ENCODE measurements around the gene ANO9.
A peak's percentile ranks its signal among the peaks of the same experiment; 100 is the strongest.

Gene ANO9

DNA sequence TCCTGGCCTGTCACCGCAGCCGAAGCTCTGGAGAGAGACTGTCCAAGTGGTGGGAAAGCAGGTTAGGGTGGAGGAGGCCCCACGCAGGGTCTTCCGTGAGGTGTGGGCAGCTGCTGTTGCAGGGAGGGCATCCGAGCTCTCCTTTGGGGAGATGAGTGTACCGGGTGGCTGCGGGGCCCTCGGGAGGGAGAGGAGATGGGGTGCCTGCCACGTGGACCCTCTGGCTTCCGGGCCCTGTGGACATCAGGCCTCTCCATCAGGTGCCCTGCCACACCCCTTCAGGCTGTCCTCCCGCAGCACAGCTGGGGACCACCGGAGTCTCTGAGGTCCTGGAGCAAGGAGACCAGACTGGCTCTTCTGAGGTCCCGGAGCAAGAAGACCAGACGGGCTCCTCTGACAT, 9.9 kb upstream of the ANO9 start:
- no peaks in the 10 kb centered on the region for H3K9me3 ChIP-seq
- TF ChIP-seq, protein P1, sequence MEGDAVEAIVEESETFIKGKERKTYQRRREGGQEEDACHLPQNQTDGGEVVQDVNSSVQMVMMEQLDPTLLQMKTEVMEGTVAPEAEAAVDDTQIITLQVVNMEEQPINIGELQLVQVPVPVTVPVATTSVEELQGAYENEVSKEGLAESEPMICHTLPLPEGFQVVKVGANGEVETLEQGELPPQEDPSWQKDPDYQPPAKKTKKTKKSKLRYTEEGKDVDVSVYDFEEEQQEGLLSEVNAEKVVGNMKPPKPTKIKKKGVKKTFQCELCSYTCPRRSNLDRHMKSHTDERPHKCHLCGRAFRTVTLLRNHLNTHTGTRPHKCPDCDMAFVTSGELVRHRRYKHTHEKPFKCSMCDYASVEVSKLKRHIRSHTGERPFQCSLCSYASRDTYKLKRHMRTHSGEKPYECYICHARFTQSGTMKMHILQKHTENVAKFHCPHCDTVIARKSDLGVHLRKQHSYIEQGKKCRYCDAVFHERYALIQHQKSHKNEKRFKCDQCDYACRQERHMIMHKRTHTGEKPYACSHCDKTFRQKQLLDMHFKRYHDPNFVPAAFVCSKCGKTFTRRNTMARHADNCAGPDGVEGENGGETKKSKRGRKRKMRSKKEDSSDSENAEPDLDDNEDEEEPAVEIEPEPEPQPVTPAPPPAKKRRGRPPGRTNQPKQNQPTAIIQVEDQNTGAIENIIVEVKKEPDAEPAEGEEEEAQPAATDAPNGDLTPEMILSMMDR (IDR thresholded peaks at IDR 0.05): no peak
- peaks cover 15% of the 10 kb centered on the region for H3K36me3 ChIP-seq
- H3K27ac ChIP-seq: no peak overlapping the region
- peaks cover 28 to 34% of the 10 kb centered on the region in 2 experiments for H3K4me1 ChIP-seq (ENCODE audit: control insufficient read depth in 1 of 2, insufficient read depth in 1 of 2, low read depth in 1 of 2, low read length in 1 of 2)
- H3K27me3 ChIP-seq: peaks cover 17% of the 10 kb centered on the region
- no peak overlapping the region for H3K4me3 ChIP-seq (ENCODE audit: low read depth in 1 of 2, low read length in 1 of 2)

DNA sequence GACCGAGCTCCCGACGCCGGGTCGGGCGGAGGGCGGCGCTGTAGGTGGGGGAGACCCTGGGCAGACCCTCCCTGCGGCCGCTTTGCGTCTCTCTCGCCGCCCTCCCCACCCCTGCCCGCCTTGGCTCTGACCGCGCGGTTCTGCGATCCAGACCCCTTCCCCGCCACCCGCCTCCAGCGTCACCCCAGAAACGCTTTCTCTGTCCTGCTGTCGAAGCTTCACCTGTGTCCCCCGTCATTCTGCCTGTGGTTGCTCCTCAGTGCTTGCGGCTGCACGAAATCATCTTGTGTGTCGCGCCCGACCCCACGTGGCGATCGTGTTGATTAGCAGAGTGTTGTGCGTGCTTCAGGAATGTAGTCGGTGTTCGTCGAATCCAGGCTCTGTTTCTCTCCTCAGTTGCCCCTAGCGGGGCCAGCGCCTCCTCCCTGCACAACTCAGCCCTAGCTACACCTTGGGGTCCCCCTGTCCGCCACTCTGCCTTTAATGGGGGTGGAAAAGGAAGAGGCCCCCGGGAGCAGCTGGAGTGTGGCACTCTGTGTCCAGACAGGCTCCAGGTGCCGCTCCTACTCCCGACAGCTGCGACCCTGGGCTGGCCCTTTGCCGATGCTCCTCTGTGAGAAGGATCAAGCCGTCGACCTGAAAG, 9.1 kb upstream of the ANO9 start:
- H3K27me3 ChIP-seq: peaks cover 25% of the 10 kb centered on the region
- no peak overlapping the region for H3K27ac ChIP-seq
- H3K36me3 ChIP-seq: peaks cover 15% of the 10 kb centered on the region
- peak overlapping the region; percentile 93 to 97 for H3K4me3 ChIP-seq (ENCODE audit: low read depth in 1 of 2, low read length in 1 of 2)
- peaks cover 28 to 34% of the 10 kb centered on the region in 2 experiments for H3K4me1 ChIP-seq (ENCODE audit: control insufficient read depth in 1 of 2, insufficient read depth in 1 of 2, low read depth in 1 of 2, low read length in 1 of 2)
- TF ChIP-seq, protein P1 (IDR thresholded peaks at IDR 0.05): no peak
- no peaks in the 10 kb centered on the region for H3K9me3 ChIP-seq

DNA sequence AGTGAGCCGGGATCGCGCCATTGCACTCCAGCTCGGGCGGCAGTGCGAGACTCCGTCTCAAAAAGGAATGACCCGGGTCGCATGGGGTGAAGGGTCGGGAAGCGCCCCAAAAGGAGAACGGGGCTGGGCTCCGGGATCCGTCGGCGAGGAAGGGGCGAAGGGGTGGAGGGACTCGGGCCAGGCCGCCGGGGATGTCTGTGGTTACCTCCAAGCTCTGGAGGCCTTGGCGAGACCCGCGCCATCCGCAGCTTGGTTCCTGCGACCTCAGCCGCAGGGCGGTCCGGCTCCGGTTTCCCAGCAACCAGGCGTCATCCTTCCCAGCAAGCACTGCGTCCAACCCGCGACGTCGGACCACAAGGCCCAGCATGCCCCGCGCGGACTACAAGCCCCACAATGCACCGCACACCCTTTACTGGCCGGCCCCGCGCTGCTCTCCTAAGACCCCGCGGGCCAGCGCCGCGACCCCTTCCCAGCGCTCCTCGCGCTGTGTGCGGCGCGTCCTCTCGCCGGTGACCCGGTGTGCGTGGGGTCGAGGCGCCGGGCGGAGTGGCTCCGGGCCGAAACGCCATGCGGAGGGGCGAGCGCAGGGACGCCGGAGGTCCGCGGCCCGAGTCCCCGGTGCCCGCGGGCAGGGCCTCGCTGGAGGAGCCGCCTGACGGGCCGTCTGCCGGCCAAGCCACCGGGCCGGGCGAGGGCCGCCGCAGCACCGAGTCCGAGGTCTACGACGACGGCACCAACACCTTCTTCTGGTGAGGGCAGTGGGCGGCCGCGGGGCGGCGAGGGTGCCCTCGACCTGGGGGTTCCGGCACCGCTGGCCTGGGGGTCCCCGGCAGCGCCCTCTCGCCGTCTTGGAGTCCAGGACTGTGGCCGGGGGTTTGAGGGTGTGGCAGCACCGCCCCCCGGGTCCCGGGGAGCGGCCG, 8.3 kb upstream of the ANO9 start, which contains the start of gene PTDSS2:
TSS of gene PTDSS2 (plus strand) at position 391 of the 920 bp plus-strand sequence. CDS start at position 568, 177 bp downstream.
- Histone ChIP-seq H3K36me3 (peaks cover 15% of the 10 kb centered on the region), H3K4me3 (ENCODE audit: low read depth in 1 of 2, low read length in 1 of 2) (peak within 1 kb of the TSS; percentile 93 to 97), H3K4me1 (ENCODE audit: control insufficient read depth in 1 of 2, insufficient read depth in 1 of 2, low read depth in 1 of 2, low read length in 1 of 2) (peaks cover 28 to 34% of the 10 kb centered on the region in 2 experiments), H3K27me3 (peaks cover 32% of the 10 kb centered on the region), H3K27ac (peak within 1 kb of the TSS; percentile 82), H3K9me3 (no peaks in the 10 kb centered on the region)
- TF ChIP-seq, protein P1 (IDR thresholded peaks at IDR 0.05): peak; percentile 27

DNA sequence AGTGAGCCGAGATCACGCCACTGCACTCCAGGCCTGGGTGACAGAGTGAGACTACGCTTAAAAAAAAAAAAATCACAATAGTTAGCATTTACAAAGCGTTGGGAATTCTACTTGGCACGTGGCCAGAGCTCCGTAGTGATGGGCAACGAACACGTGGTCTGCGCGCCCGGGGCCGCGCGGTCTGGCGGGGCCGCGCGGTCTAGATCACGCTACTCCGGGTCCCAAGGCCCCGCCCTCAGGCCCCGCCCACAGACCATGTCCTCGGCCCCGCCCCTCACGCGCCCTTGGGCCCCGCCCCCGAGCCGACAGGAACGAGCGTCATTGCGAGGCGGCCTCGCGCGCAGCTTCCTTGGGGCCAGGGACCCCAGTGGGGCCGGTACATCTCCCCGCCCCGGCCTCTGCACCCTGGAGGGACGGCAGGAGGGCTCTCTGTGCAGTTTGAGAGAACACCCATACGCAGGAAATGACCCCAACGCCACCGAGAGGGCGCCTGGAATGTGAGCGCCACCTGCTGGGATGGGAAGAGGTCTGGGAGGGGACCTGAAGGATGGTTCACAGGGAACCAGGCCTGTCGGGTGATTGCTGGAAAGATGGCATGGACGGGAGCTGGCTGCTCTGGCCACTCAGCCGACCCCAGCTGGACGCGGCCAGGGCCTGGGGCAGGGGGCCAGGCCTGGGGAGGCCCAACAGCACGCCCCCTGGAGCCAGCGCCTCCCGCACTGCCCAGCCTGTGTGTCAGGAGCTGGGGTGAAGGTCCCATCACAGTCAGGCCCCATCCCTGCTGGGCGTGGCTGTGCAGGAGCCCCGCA, 6.3 kb upstream of the ANO9 start:
- H3K9me3 ChIP-seq: no peaks in the 10 kb centered on the region
- TF ChIP-seq, protein P1 (IDR thresholded peaks at IDR 0.05): peak; percentile 76
- peak overlapping the region; percentile 90 for H3K27ac ChIP-seq
- H3K4me1 ChIP-seq (ENCODE audit: control insufficient read depth in 1 of 2, insufficient read depth in 1 of 2, low read depth in 1 of 2, low read length in 1 of 2): peaks cover 28 to 34% of the 10 kb centered on the region in 2 experiments
- H3K36me3 ChIP-seq: peaks cover 3% of the 10 kb centered on the region
- H3K4me3 ChIP-seq (ENCODE audit: low read depth in 1 of 2, low read length in 1 of 2): peak overlapping the region; percentile 70 to 91
- peaks cover 52% of the 10 kb centered on the region for H3K27me3 ChIP-seq

DNA sequence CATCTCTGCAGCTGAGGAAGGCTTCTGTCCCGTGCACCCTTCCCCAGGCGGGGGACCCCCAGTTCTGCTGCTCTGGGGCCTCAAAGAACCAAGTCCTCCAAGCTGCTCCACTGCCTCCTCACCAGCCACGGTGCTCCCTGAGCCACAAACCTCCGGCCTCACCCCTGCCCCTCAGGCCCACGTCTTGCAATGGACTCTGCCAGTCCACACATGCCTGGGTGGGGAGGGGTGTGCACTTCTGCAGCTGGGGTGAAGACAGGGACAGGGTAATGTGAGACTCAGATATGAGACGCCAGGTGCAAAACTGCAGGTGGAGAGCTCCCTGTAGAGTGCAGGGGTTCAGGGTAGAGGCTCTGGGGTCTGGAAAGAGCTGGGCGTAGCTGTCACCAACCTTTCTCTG, 5.1 kb upstream of the ANO9 start:
- Histone ChIP-seq H3K4me3 (ENCODE audit: low read depth in 1 of 2, low read length in 1 of 2) (no peak overlapping the region), H3K27me3 (peaks cover 64% of the 10 kb centered on the region), H3K9me3 (no peaks in the 10 kb centered on the region), H3K4me1 (ENCODE audit: control insufficient read depth in 1 of 2, insufficient read depth in 1 of 2, low read depth in 1 of 2, low read length in 1 of 2) (peaks cover 28 to 34% of the 10 kb centered on the region in 2 experiments), H3K27ac (no peak overlapping the region), H3K36me3 (no peaks in the 10 kb centered on the region)
- TF ChIP-seq, protein P1 (IDR thresholded peaks at IDR 0.05): no peak
